ENCODE data around the gene PDE1C. TPM values are rescaled to one million over a fixed set of nuclear protein-coding genes. Genes with fewer than 3 reads are reported as not detected.
"Not testable (repeated sequence)": the region's sequence is repeated elsewhere in the genome, so short reads cannot be mapped to it uniquely, and the experiment has no call there.

The PDE1C gene
- total RNA-seq, 1 donor from 2014 or later, result 23.3 TPM

DNA sequence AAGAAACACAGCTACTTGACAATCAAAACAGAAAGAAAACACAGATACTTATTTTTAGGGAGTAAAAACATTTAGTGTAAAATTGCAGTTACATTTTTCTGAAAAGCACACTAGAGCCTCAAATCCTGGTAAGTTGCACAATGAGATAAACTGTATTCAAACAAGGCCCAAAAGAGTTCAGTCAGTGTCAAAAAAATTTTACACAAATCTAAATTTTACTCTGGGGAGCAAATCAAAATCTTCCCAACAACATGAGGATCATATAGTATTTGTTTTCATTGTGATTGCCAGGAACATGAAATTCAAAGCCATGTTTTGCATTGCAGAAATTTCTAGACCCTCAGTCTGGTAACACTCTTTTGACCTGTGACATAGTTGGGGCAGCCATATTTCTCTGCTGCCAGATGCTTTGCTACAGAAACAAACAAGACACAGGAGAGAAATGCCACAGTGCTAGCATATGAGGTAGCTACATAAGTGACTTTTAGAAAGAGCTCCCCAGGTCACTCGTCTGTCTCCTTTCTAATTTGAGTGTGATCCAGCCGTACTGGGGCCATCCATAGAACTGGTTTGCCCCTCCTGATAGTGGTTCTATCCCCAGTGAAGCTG, 49.6 kb downstream of the PDE1C start:
- intact Hi-C loops (cut with DNase I), result no loop called here
- ATAC-seq (peak; percentile 34), DNase-seq (ENCODE audit: low spot score) (no peak)

DNA sequence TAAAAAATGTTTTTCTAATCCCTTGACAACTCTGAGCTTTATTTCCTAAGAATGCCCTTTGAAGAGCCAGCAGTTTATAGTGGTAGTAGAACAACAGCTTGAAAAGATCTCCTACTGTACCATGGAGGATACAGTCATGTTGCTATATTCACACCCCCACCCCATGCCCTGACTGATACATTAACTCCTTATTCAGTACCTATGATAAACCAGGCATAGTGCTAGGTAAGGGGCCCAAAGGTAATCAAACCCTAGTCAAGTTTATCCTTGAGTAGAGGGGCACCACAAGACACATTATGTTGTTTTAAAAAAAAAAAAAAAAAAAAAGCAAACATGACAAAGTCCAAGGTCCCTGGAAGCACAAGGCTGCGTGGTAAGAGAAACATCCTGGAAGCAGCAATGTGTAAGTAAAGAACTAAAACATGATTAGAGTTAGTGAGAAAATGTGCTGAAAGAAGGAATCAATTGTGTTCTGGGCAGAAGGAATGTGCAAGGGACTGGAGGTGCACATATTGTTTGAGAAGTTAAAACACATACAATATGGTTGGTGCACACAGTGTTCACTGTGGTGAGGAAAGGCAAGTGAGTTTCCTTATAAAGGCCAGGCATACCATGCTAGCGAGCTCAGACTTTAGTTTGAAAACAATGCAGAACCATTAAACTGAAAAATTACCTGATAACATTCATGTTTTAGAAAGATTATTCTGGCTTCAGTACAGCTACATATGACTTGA, 51.2 kb downstream of the PDE1C start:
- ATAC-seq (no peak), DNase-seq (ENCODE audit: low spot score) (no peak)
- intact Hi-C loops (cut with DNase I), result no loop called here

- DNase-seq (ENCODE audit: low spot score), result no peak
- ATAC-seq, result no peak
- intact Hi-C loops (cut with DNase I), result no loop called here
Observed at GRCh38 chr7:32015133-32015532, 55.1 kb downstream of the PDE1C start.

- intact Hi-C loops (cut with DNase I); ATAC-seq; DNase-seq (ENCODE audit: low spot score): not testable (repeated sequence)
Observed at GRCh38 chr7:32013471-32013870, 56.7 kb downstream of the PDE1C start.

DNA sequence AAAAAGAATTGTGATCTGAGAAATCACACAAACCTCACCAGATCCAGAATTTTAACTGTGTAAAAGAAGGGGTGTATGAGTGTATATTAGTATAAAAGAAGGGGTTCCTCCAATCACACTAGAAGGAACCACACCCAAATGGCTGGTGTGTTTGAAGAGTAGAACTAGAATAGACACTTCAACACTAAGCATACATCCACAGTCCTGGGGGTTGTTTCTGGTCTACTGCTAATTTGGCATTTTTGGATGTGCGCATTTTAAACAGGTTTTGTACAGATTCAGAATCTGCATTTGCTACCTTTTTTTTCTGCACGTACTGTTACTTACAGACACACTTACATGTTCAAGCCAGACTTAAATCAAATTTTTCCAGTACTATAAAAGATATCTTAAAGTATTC, 64.6 kb downstream of the PDE1C start:
- intact Hi-C loops (cut with DNase I), result no loop called here
- no peak for DNase-seq (ENCODE audit: low spot score)
- ATAC-seq, result no peak

DNA sequence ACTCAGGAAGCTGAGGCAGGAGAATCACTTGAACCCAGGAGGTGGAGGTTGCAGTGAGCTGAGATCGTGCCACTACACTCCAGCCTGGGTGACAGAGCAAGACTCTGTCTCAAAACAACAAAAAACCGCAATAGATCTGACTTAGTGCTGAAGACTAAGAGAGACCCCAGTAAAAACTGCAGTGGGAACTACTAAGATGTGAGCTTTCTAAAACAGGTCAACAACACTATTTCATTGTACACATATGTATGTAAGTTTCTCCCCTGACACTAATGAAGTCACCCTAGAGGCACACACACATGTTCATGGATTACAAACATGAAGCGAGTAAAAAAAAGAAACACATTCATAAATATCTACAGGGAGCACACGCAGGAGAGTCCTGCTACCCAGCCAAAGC, 68.3 kb downstream of the PDE1C start:
- intact Hi-C loops (cut with DNase I), result no loop called here
- ATAC-seq (no peak), DNase-seq (ENCODE audit: low spot score) (no peak)

DNA sequence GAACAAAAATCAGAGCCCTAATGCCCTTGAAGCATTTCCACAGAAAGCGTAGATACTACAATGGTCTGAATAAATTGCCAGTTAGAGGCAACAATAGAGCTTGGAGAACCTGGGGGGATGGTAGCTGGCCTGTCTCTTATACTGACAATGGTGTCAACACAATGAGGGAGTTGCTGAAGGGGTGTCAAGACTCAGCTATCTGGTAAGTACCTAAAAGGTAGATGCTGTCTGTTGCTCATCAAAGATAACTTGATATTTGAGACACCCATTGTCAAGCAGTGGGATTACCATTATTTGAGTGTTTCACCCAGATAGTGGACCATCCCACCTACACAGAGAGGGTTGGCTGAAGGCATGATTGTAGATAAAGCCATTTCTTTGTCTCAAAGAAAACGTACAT, 72.8 kb downstream of the PDE1C start:
- DNase-seq (ENCODE audit: low spot score) (no peak), ATAC-seq (no peak)
- intact Hi-C loops (cut with DNase I), result no loop called here

DNA sequence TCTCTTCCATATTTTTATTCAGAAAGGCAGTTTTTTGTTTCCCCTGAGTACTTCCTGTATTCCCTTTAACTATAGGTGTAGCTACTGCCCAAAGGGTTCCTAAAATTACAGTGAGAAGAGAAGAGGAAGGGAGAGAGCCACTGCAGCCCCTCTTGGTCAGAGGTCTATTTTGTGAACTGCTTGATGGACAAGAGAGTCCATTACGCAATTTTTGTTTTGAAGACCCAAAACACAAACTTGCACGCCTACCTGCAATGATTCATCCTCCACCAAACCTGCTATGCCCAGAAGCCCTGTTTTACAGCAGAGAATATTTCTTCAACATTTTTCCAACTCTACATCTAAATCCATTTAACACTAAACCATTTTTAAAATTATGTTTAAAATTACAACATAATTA, 75.1 kb downstream of the PDE1C start:
- ATAC-seq, result no peak
- DNase-seq (ENCODE audit: low spot score), result no peak
- intact Hi-C loops (cut with DNase I), result no loop called here

- ATAC-seq (no peak), DNase-seq (ENCODE audit: low spot score) (no peak)
- intact Hi-C loops (cut with DNase I), result no loop called here
Observed at GRCh38 chr7:31991846-31992245, 78.4 kb downstream of the PDE1C start.

GRCh38 chr7:31991406-31991805, 78.8 kb downstream of the PDE1C start:
- ATAC-seq (no peak), DNase-seq (ENCODE audit: low spot score) (no peak)
- intact Hi-C loops (cut with DNase I), result no loop called here

DNA sequence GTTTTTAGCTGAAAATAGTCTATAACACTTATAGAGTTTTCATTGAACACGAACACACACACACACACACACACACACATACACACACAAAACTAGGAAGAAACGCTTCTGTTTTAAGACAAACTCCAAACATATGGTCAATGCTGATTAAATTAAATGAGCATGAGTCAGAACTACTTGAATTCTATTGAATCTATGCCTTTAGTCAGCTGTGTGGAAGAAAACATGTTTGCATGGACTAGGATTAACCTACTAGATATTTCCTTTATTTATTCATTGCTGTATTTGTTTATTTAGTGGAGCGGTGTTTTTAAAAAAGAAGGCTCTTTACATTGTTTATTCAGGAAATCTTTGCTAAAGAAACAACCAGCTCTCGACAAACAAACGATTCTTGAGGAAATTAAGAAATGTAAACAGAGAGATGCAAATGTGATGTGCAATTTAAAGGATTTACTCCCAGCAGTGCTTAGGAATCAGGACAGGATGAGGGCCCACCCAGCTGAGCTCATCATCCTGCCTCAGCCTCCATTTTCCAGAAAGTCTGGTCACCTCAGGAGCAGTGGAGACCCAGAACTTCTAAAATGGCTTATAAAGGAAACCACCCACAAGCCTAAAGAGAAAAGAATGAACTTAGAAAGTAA, 83.2 kb downstream of the PDE1C start:
- ATAC-seq (no peak), DNase-seq (ENCODE audit: low spot score) (no peak)
- intact Hi-C loops (cut with DNase I), result no loop called here

DNA sequence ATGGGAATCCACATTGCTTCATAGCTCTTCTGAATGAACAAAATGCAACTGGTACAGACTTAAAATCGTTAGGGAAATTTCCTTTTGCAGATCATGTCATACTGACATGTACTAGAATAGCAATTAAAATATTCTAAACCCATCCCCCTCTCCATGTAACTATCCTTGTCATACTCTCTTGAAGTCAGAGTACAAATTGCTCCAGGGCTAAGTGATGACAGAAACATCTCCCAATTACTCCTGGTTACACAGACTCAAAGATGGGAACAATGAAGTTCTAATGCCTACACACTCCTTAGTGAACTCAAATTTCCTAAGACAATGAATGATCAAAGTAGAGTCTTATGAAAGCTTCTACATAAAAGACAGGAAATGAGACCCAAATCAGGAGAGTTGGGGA, 87.2 kb downstream of the PDE1C start:
- intact Hi-C loops (cut with DNase I), result no loop called here
- DNase-seq (ENCODE audit: low spot score) (no peak), ATAC-seq (no peak)

GRCh38 chr7:31981874-31982390, 88.3 kb downstream of the PDE1C start:
- intact Hi-C loops (cut with DNase I), result no loop called here
- DNase-seq (ENCODE audit: low spot score), result no peak
- no peak for ATAC-seq

DNA sequence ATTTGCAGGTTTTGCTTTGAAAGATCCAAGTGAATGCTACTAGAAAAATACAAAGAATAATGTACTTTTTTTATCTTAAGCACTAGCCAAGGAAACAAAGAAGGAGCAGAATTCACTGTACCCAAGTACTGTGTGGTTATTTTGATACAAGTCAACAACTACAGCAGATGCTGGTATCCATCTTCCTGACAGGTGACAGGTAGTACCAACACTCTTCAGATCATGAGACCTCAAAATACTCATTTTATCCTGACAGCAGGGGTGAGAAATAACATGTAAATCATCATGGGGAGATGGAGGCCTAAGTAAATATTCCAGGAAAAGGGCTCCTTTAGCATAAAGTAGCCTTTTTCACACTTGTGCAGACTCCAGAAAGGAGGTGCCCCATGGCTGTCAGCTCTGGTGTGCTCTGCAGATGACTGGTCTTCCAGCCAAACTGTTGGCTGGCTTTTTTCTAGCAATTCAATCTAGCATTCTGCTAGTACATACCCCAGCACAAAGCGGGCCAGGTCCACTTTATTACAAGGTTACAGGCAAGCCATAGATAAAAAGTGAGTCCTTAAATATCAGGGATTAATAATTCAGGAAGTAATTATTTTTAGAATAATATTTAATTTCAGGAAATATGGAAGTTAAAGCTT, 90.4 kb downstream of the PDE1C start:
- intact Hi-C loops (cut with DNase I), result no loop called here
- DNase-seq (ENCODE audit: low spot score) (no peak), ATAC-seq (no peak)

- intact Hi-C loops (cut with DNase I), result no loop called here
- ATAC-seq (no peak), DNase-seq (ENCODE audit: low spot score) (no peak)
Observed at GRCh38 chr7:31975546-31975945, 94.7 kb downstream of the PDE1C start.

GRCh38 chr7:31974351-31974750, 95.9 kb downstream of the PDE1C start:
- intact Hi-C loops (cut with DNase I), result no loop called here
- DNase-seq (ENCODE audit: low spot score), result no peak
- ATAC-seq, result no peak

DNA sequence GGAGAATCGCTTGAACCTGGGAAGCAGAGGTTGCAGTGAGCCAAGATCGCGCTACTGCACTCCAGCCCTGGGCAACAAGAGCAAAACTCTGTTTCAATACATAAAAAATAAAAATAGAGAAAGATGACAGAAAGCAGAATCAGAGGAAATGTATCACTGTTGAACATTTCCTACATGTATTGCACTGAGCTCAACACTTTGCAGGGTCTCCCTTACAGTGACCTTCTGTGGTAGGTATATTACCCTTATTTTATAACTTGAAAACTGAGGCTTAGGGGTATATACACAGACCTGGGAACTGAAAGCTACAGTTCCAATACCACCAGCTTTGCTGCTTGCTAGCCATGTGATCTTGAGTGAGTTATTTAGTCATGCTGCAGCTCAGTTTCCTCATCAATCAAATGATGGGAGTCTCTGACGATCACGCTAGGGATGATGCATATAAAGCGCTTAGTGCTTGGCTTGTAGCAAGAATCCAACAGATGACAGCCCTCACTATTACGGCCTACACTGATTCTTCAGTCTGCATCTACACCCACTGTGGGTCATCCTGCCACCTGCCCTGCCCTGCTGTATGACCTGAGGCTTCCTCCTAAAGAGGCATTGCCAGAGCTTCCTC, 99.0 kb downstream of the PDE1C start:
- intact Hi-C loops (cut with DNase I), result no loop called here
- DNase-seq (ENCODE audit: low spot score) (no peak), ATAC-seq (no peak)

DNA sequence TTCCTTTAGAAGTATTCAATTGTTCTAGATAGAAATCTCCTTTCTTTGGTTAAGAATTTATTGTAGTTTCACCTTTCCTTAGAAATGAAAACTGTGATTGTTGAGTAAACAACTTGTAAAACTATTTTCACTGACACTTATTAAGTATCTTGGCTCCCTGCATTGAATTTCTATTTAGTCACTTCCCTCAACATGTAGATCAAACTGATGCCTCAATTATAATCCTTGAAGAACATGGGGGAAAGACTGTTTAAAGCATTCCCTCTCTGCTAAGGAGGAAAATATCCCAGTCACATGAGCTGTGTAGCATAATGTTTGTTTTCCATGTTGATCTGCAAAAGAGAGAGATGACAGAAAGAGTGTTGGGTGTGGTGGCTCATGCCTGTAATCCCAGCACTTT, 99.7 kb downstream of the PDE1C start:
- intact Hi-C loops (cut with DNase I), result no loop called here
- ATAC-seq (no peak), DNase-seq (ENCODE audit: low spot score) (no peak)

DNA sequence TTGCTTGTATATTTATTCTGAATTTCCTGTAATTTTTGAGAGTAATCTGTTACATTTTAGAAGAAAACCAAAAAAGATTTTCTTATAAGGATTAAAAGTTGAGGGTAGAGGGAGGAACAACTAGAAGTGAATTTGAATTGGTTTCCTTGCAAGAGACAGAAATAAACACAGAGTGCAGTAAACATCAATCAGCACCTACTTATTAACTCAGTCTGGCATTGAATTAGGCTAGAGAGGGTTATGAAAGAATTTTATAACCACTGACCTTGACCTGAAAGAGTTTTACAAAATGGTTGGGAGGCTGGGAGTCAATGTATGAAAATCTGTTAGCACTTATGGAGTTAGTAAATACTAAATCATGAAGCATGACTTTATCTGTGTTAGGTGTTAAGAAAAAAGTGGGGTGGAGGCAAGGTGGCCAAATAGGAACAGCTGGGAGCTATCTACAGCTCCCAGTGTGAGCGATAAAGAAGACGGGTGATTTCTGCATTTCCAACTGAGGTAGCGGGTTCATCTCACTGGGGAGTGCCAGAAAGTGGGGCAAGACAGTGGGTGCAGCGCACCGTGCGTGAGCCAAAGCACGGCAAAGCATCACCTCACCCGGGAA, 106.5 kb downstream of the PDE1C start:
- DNase-seq (ENCODE audit: low spot score) (no peak), ATAC-seq (no peak)
- intact Hi-C loops (cut with DNase I), result no loop called here
